ENCODE data around the gene RRN3. TPM values are rescaled to one million over a fixed set of nuclear protein-coding genes. Genes with fewer than 3 reads are reported as not detected.

The RRN3 gene
- total RNA-seq, 1 donor from 2014 or later = 24.4 TPM

DNA sequence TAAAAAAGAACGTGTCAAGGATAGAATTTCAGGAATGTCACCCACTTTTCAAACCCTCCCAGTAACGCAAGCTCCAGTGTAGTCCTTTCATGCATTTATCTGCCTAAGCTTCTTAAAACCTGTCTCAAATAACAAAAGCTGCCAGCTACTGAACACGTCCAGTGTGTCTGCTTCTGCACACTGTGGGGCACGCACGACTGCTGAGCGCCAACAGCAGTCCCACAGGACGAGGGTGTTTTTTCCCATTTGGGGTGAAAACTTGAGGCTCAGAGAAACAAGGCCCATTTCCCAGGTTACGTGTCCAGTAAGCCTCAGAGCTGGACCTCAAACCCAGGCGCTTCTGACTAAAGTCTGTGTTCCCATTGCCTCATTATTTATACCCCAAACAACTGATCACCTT is 55.4 kb downstream of the RRN3 start:
- H3K27me3 Mint-ChIP-seq (ENCODE audit: low read depth) = no peaks in the 10 kb centered on the region
- H3K9me3 Mint-ChIP-seq (ENCODE audit: low read depth) = no peaks in the 10 kb centered on the region
- no peak overlapping the region for H3K4me3 Mint-ChIP-seq (ENCODE audit: unreplicated experiment)
- DNase-seq (ENCODE audit: low spot score) = no peak
- peaks cover 40% of the 10 kb centered on the region for H3K36me3 Mint-ChIP-seq (ENCODE audit: low read depth)
- TF ChIP-seq, protein P1, sequence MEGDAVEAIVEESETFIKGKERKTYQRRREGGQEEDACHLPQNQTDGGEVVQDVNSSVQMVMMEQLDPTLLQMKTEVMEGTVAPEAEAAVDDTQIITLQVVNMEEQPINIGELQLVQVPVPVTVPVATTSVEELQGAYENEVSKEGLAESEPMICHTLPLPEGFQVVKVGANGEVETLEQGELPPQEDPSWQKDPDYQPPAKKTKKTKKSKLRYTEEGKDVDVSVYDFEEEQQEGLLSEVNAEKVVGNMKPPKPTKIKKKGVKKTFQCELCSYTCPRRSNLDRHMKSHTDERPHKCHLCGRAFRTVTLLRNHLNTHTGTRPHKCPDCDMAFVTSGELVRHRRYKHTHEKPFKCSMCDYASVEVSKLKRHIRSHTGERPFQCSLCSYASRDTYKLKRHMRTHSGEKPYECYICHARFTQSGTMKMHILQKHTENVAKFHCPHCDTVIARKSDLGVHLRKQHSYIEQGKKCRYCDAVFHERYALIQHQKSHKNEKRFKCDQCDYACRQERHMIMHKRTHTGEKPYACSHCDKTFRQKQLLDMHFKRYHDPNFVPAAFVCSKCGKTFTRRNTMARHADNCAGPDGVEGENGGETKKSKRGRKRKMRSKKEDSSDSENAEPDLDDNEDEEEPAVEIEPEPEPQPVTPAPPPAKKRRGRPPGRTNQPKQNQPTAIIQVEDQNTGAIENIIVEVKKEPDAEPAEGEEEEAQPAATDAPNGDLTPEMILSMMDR (IDR thresholded peaks at IDR 0.05) = no peak
- peaks cover 10% of the 10 kb centered on the region for H3K4me1 Mint-ChIP-seq (ENCODE audit: low read depth)
- H3K27ac Mint-ChIP-seq (ENCODE audit: unreplicated experiment) = no peak overlapping the region

DNA sequence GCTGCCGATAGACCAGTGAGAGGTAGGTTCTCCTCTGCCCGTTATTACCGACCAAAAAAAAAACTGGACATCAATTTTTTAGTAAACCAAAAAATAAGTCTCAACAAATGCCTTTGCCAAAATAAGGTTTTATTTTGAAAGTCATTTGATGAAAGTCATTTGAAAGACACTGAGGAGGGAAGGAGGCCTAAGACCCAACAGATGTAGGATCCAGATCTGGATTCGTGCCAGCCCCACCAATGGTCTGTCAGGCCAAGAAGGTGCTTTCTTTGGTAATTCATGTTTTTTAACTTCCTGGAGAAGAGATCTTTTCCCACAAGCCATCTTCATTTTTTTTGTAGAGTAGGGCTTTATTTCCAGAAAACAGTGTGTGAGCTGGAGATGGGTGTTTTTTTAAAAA is 56.3 kb downstream of the RRN3 start:
- DNase-seq (ENCODE audit: low spot score) = no peak
- H3K27ac Mint-ChIP-seq (ENCODE audit: unreplicated experiment) = no peak overlapping the region
- H3K27me3 Mint-ChIP-seq (ENCODE audit: low read depth) = no peaks in the 10 kb centered on the region
- no peak overlapping the region for H3K4me3 Mint-ChIP-seq (ENCODE audit: unreplicated experiment)
- TF ChIP-seq, protein P1 (IDR thresholded peaks at IDR 0.05) = no peak
- peaks cover 10% of the 10 kb centered on the region for H3K4me1 Mint-ChIP-seq (ENCODE audit: low read depth)
- no peaks in the 10 kb centered on the region for H3K9me3 Mint-ChIP-seq (ENCODE audit: low read depth)
- peaks cover 45% of the 10 kb centered on the region for H3K36me3 Mint-ChIP-seq (ENCODE audit: low read depth)

DNA sequence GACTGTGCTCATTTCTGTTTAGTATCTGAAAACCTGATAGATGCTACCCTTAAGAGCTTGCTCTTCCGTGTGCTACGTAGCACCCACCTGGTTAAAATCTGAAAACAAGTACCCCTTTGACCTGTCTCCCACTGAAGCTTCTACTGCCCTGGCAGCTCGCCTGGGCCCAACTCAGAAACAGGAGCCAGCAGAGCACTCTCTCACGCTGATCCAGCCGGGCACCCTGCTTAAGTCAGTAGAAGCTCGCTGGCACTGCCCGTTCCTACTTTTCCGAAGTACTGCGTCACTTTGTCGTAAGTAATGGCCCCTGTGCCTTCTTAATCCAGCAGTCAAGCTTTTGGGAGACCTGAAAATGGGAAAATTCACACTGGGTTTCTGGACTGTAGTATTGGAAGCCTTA is 57.1 kb downstream of the RRN3 start:
- no peak overlapping the region for H3K27ac Mint-ChIP-seq (ENCODE audit: unreplicated experiment)
- peaks cover 47% of the 10 kb centered on the region for H3K36me3 Mint-ChIP-seq (ENCODE audit: low read depth)
- TF ChIP-seq, protein P1 (IDR thresholded peaks at IDR 0.05) = no peak
- no peak overlapping the region for H3K4me3 Mint-ChIP-seq (ENCODE audit: unreplicated experiment)
- DNase-seq (ENCODE audit: low spot score) = no peak
- H3K9me3 Mint-ChIP-seq (ENCODE audit: low read depth) = no peaks in the 10 kb centered on the region
- H3K27me3 Mint-ChIP-seq (ENCODE audit: low read depth) = no peaks in the 10 kb centered on the region
- peaks cover 9% of the 10 kb centered on the region for H3K4me1 Mint-ChIP-seq (ENCODE audit: low read depth)

DNA sequence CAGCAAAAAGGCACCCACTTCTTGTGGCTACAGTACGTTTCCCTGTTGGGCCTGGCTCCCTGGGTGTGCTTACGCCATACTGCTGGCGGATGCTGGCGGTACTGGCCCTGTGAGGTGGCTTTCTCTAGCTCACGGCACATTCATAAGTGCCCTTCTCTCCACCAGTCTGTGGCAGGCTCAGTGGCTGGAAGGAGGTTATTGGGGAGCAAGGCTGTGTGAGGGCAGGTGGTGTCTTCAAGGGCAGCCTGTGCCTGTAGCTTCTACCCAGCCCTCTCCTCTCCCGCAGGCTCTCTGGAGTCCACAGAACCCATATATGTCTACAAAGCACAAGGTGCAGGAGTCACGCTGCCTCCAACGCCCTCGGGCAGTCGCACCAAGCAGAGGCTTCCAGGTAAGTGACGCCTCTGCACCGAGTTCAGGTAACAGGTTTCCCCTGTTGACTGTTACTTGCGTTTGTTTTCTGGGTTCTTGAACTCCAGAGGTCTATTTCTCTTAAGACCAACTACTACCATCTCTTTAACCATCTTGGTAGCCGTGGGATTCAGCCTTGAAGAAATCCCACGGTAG is 58.8 kb downstream of the RRN3 start:
- DNase-seq (ENCODE audit: low spot score) = no peak
- no peaks in the 10 kb centered on the region for H3K27me3 Mint-ChIP-seq (ENCODE audit: low read depth)
- TF ChIP-seq, protein P1 (IDR thresholded peaks at IDR 0.05) = no peak
- peaks cover 54% of the 10 kb centered on the region for H3K36me3 Mint-ChIP-seq (ENCODE audit: low read depth)
- no peaks in the 10 kb centered on the region for H3K9me3 Mint-ChIP-seq (ENCODE audit: low read depth)
- no peaks in the 10 kb centered on the region for H3K4me1 Mint-ChIP-seq (ENCODE audit: low read depth)
- no peak overlapping the region for H3K27ac Mint-ChIP-seq (ENCODE audit: unreplicated experiment)
- H3K4me3 Mint-ChIP-seq (ENCODE audit: unreplicated experiment) = no peak overlapping the region

DNA sequence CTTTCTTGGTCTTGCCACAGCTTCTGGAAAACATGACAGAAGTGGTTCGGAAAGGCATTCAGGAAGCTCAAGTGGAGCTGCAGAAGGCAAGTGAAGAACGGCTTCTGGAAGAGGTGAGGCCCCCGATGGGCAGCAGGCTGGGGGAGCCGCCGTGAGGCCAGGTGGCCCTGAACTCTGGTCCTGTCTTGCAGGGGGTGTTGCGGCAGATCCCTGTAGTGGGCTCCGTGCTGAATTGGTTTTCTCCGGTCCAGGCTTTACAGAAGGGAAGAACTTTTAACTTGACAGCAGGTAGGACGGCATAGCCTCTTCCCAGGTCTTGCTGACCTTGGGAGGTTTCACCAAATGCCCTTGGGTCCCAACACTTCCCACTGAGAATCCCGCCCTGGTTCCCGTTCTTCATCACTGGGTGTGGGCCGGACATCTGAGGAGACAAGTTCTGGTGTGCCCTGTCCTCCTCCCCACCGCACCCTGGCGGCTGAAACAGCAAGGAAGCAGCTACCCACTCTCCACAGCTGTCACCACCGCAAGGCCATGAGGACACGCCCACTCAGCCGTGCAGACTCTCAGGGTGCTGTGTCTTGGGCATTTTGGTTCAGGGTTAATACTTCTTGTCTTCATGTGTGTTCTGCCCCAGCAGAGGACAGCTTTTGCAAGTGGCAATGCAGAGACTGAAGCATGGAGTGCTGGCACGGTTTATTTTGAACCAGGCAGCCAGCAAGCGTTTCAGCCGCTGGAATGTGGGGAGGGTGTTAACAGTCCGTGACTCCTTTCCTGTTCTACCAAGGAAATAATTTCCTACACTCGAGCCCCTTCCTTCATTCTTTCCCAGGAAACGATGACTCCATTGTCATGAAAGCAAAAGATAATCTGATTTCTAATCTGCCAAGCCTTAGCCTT is 59.6 kb downstream of the RRN3 start:
- TF ChIP-seq, protein P1 (IDR thresholded peaks at IDR 0.05) = no peak
- no peaks in the 10 kb centered on the region for H3K9me3 Mint-ChIP-seq (ENCODE audit: low read depth)
- DNase-seq (ENCODE audit: low spot score) = no peak
- H3K4me3 Mint-ChIP-seq (ENCODE audit: unreplicated experiment) = no peak overlapping the region
- peaks cover 50% of the 10 kb centered on the region for H3K36me3 Mint-ChIP-seq (ENCODE audit: low read depth)
- H3K27ac Mint-ChIP-seq (ENCODE audit: unreplicated experiment) = peak overlapping the region; percentile 54
- no peaks in the 10 kb centered on the region for H3K27me3 Mint-ChIP-seq (ENCODE audit: low read depth)
- H3K4me1 Mint-ChIP-seq (ENCODE audit: low read depth) = no peaks in the 10 kb centered on the region
